ENCODE results near the gene CEP112.
A peak's percentile ranks its signal among the peaks of the same experiment; 100 is the strongest.
"Not testable (repeated sequence)": the region's sequence is repeated elsewhere in the genome, so short reads cannot be mapped to it uniquely, and the experiment has no call there.

Gene CEP112

GRCh38 chr17:66210208-66210574, 18.3 kb upstream of the CEP112 start:
- DNase-seq = no peak

- DNase-seq = no peak
These were observed 16.0 kb upstream of the CEP112 start for GRCh38 chr17:66207936-66208335.

- DNase-seq = no peak
These were observed 11.5 kb upstream of the CEP112 start for GRCh38 chr17:66203274-66204015.

- peak; percentile 51 for DNase-seq
These were observed 8.8 kb upstream of the CEP112 start for GRCh38 chr17:66200685-66201092.

GRCh38 chr17:66198242-66198641, 6.3 kb upstream of the CEP112 start:
- DNase-seq = no peak

GRCh38 chr17:66192378-66192687, 400 bp upstream of the CEP112 start:
- DNase-seq = no peak

GRCh38 chr17:66190738-66191592, 968 bp downstream of the CEP112 start:
- no peak for DNase-seq

- no peak for DNase-seq
These were observed 4.2 kb downstream of the CEP112 start for GRCh38 chr17:66187718-66188117.

- no peak for DNase-seq
These were observed 6.1 kb downstream of the CEP112 start for GRCh38 chr17:66185862-66186261.

- no peak for DNase-seq
These were observed 7.5 kb downstream of the CEP112 start for GRCh38 chr17:66184392-66184791.

- DNase-seq = no peak
These were observed 8.4 kb downstream of the CEP112 start for GRCh38 chr17:66183529-66183928.

- no peak for DNase-seq
These were observed 13.3 kb downstream of the CEP112 start for GRCh38 chr17:66178642-66179041.

- DNase-seq = no peak
These were observed 14.9 kb downstream of the CEP112 start for GRCh38 chr17:66177048-66177447.

- DNase-seq = no peak
These were observed 16.0 kb downstream of the CEP112 start for GRCh38 chr17:66175892-66176291.

GRCh38 chr17:66172691-66173223, 19.2 kb downstream of the CEP112 start:
- no peak for DNase-seq

- no peak for DNase-seq
These were observed 19.8 kb downstream of the CEP112 start for GRCh38 chr17:66172144-66172543.

GRCh38 chr17:66171692-66172091, 20.2 kb downstream of the CEP112 start:
- DNase-seq = no peak

- no peak for DNase-seq
These were observed 20.8 kb downstream of the CEP112 start for GRCh38 chr17:66171172-66171571.

GRCh38 chr17:66169839-66170238, 22.1 kb downstream of the CEP112 start:
- no peak for DNase-seq

- DNase-seq = no peak
These were observed 24.6 kb downstream of the CEP112 start for GRCh38 chr17:66167189-66167815.

GRCh38 chr17:66165537-66166123, 26.3 kb downstream of the CEP112 start:
- DNase-seq = no peak

GRCh38 chr17:66155055-66155454, 36.9 kb downstream of the CEP112 start:
- DNase-seq = not testable (repeated sequence)

GRCh38 chr17:66152756-66153155, 39.2 kb downstream of the CEP112 start:
- DNase-seq = no peak

Data from T1000 (cell line).